H9 (cell line): ENCODE results near the gene PGK1. TPM values are rescaled to one million over a fixed set of nuclear protein-coding genes. Genes with fewer than 3 reads are reported as not detected.

Source experiments
- DNase-seq: peaks from one replicate; pipeline ENCODE4 v3.0.0-alpha.2; 2017
- H2AFZ ChIP-seq: one replicate; pipeline ENCODE4 v1.6.1; 2013; ENCODE audit warnings: mild to moderate bottlenecking, low read length, control low read depth, moderate library complexity
- H2AK5ac ChIP-seq: 2 replicates; pipeline ENCODE4 v1.6.1; 2013; ENCODE audit warnings: low read length, control low read depth, mixed read lengths; ENCODE audit not compliant: insufficient read length
- H2BK120ac ChIP-seq: one replicate; pipeline ENCODE4 v1.6.1; 2013; ENCODE audit warnings: low read depth, mild to moderate bottlenecking, low read length, control low read depth, inconsistent platforms; ENCODE audit not compliant: poor library complexity, severe bottlenecking
- H2BK12ac ChIP-seq: 2 replicates; pipeline ENCODE4 v1.6.1; 2013; ENCODE audit warnings: low read length, control low read depth, mixed read lengths, low read depth; ENCODE audit not compliant: insufficient read length
- H2BK15ac ChIP-seq: 2 replicates; pipeline ENCODE4 v1.6.1; 2013; ENCODE audit warnings: low read depth, low read length, control low read depth
- H2BK20ac ChIP-seq: one replicate; pipeline ENCODE4 v1.6.1; 2013; ENCODE audit warnings: low read depth, mild to moderate bottlenecking, low read length, control low read depth, inconsistent platforms; ENCODE audit not compliant: poor library complexity, severe bottlenecking
- H2BK5ac ChIP-seq: 2 replicates; pipeline ENCODE4 v1.6.1; 2013; ENCODE audit warnings: low read length, control low read depth, mixed read lengths; ENCODE audit not compliant: insufficient read length
- H3K14ac ChIP-seq: 2 replicates; pipeline ENCODE4 v1.6.1; 2013; ENCODE audit warnings: low read length, control low read depth; ENCODE audit not compliant: insufficient read depth
- H3K18ac ChIP-seq: 2 replicates; pipeline ENCODE4 v1.6.1; 2013; ENCODE audit warnings: low read depth, mild to moderate bottlenecking, mixed read lengths, low read length, control low read depth; ENCODE audit not compliant: insufficient read length
- H3K23ac ChIP-seq: 2 replicates; pipeline ENCODE4 v1.6.1; 2013; ENCODE audit warnings: low read length, control low read depth, mixed read lengths, low read depth; ENCODE audit not compliant: insufficient read length
- H3K23me2 ChIP-seq: 2 replicates; pipeline ENCODE4 v1.6.1; 2013; ENCODE audit warnings: low read depth, mild to moderate bottlenecking, mixed read lengths, low read length, control low read depth; ENCODE audit not compliant: insufficient read length, poor library complexity, severe bottlenecking
- H3K27ac ChIP-seq: 2 replicates; pipeline ENCODE4 v1.5.1; 2013; ENCODE audit warnings: low read length, control low read depth, mixed read lengths, low read depth; ENCODE audit not compliant: insufficient read length
- H3K27me3 ChIP-seq: 2 replicates; pipeline ENCODE4 v1.6.1; 2013; ENCODE audit warnings: low read length, control low read depth, inconsistent platforms; ENCODE audit not compliant: insufficient read depth
- H3K4ac ChIP-seq: 2 replicates; pipeline ENCODE4 v1.6.1; 2013; ENCODE audit warnings: low read depth, mild to moderate bottlenecking, control low read depth, inconsistent platforms, low read length, moderate library complexity
- H3K4me1 ChIP-seq: 2 replicates; pipeline ENCODE4 v1.6.1; 2013; ENCODE audit warnings: low read length, control low read depth, inconsistent platforms; ENCODE audit not compliant: insufficient read depth
- H3K4me2 ChIP-seq: 2 replicates; pipeline ENCODE4 v1.6.1; 2013; ENCODE audit warnings: low read length, control low read depth, mixed read lengths; ENCODE audit not compliant: insufficient read length, insufficient read depth
- H3K56ac ChIP-seq: 2 replicates; pipeline ENCODE4 v1.6.1; 2013; ENCODE audit warnings: low read depth, mild to moderate bottlenecking, mixed read lengths, low read length, control low read depth; ENCODE audit not compliant: insufficient read length
- H3K79me1 ChIP-seq: 2 replicates; pipeline ENCODE4 v1.6.1; 2013; ENCODE audit warnings: low read depth, mild to moderate bottlenecking, moderate library complexity, low read length, control low read depth, inconsistent platforms; ENCODE audit not compliant: insufficient read depth, poor library complexity, severe bottlenecking
- H3K79me2 ChIP-seq: 2 replicates; pipeline ENCODE4 v1.6.1; 2013; ENCODE audit warnings: low read length, control low read depth, inconsistent platforms; ENCODE audit not compliant: insufficient read depth
- H3K9ac ChIP-seq: 2 replicates; pipeline ENCODE4 v1.6.1; 2013; ENCODE audit warnings: low read length, control low read depth, mixed read lengths; ENCODE audit not compliant: insufficient read length; ENCODE audit errors: extremely low read depth
- H3K9me3 ChIP-seq: one replicate; pipeline ENCODE4 v1.6.1; 2013; ENCODE audit warnings: low read depth, low read length, inconsistent platforms; ENCODE audit not compliant: control insufficient read depth
- H3T11ph ChIP-seq: one replicate; pipeline ENCODE4 v1.6.1; 2013; ENCODE audit warnings: mild to moderate bottlenecking, low read length, control low read depth, inconsistent platforms
- H4K20me1 ChIP-seq: one replicate; pipeline ENCODE4 v1.6.1; 2013; ENCODE audit not compliant: control insufficient read depth, insufficient read length, insufficient read depth
- H4K5ac ChIP-seq: 2 replicates; pipeline ENCODE4 v1.6.1; 2013; ENCODE audit warnings: low read depth, mild to moderate bottlenecking, mixed read lengths, low read length, control low read depth; ENCODE audit not compliant: insufficient read length
- H4K8ac ChIP-seq: replicated peaks from 2 replicates; pipeline ENCODE4 v1.6.1; 2013; ENCODE audit warnings: low read length, control low read depth, mixed read lengths, low read depth; ENCODE audit not compliant: insufficient read length
- H4K91ac ChIP-seq: 2 replicates; pipeline ENCODE4 v1.6.1; 2013; ENCODE audit warnings: low read depth, mild to moderate bottlenecking, moderate library complexity, mixed read lengths, low read length, control low read depth; ENCODE audit not compliant: insufficient read length
- H3K27ac Mint-ChIP-seq, 3 experiments: 2 replicates in 2 of 3; 3 replicates in 1 of 3; pipeline ENCODE4 v1.8.0; 2020 to 2021; ENCODE audit warnings: mixed read lengths in 3 of 3, mild to moderate bottlenecking in 1 of 3, moderate library complexity in 1 of 3
- H3K27me3 Mint-ChIP-seq: 2 replicates; pipeline ENCODE4 v1.8.0; 2021; ENCODE audit warnings: low read depth, mild to moderate bottlenecking, moderate library complexity, mixed read lengths
- H3K36me3 Mint-ChIP-seq, 3 experiments: 2 replicates in 2 of 3; 3 replicates in 1 of 3; pipeline ENCODE4 v1.8.0; 2020 to 2021; ENCODE audit warnings: low read depth in 3 of 3, mixed read lengths in 3 of 3; ENCODE audit not compliant: insufficient read depth in 1 of 3
- H3K4me1 Mint-ChIP-seq, 2 experiments: 2 replicates each; pipeline ENCODE4 v1.8.0; 2020; ENCODE audit warnings: mixed read lengths in 2 of 2
- H3K4me3 Mint-ChIP-seq, 2 experiments: 2 replicates in 1 of 2; 3 replicates in 1 of 2; pipeline ENCODE4 v1.8.0; 2020 to 2021; ENCODE audit warnings: mild to moderate bottlenecking in 2 of 2, mixed read lengths in 2 of 2, moderate library complexity in 1 of 2
- H3K9me3 Mint-ChIP-seq, 2 experiments: 2 replicates in 1 of 2; 3 replicates in 1 of 2; pipeline ENCODE4 v1.8.0; 2020; ENCODE audit warnings: mild to moderate bottlenecking in 2 of 2, mixed read lengths in 2 of 2, moderate library complexity in 1 of 2
- CTCF ChIP-seq: fragments of 200-600 bp; sonication (generic); conservative IDR thresholded peaks from 3 replicates; pipeline ENCODE4 v1.8.0; 2021; ENCODE audit warnings: antibody characterized with exemption, mild to moderate bottlenecking
- total RNA-seq: library from RNA; stranded (reverse); gene quantifications from 2 replicates; pipeline ENCODE4 v1.2.1, GENCODE V29; 2021

Gene PGK1
- total RNA-seq, 1 experiment from 2014 or later, result 581 TPM

GRCh38 chrX:78063687-78064086 is 40.4 kb upstream of the PGK1 start:
- no peak overlapping the region for H2AK5ac ChIP-seq
- no peak overlapping the region for H4K91ac ChIP-seq
- Mint-ChIP-seq H3K36me3 (peaks cover 0 to 7% (median 0%) of the 10 kb centered on the region in 3 experiments; a peak in 4 of 7 replicates), H3K4me1 (no peaks in the 10 kb centered on the region), H3K27me3 (peaks cover 3% of the 10 kb centered on the region; the same call in 1 of the 2 replicates), H3K9me3 (peaks cover 68 to 72% of the 10 kb centered on the region in 2 experiments), H3K4me3 (no peak overlapping the region), H3K27ac (peak overlapping the region in 1 of 3 experiments; percentile 70; a peak in 1 of 7 replicates)
- no peak for DNase-seq
- no peaks in the 10 kb centered on the region for H3K4me1 ChIP-seq
- H3K14ac ChIP-seq, result no peak overlapping the region
- H3K23ac ChIP-seq, result no peak overlapping the region
- no peak overlapping the region for H4K5ac ChIP-seq
- H2BK5ac ChIP-seq, result no peak overlapping the region
- H3T11ph ChIP-seq, result no peak overlapping the region
- H2BK15ac ChIP-seq, result no peak overlapping the region
- no peaks in the 10 kb centered on the region for H3K27me3 ChIP-seq
- no peak overlapping the region for H2BK12ac ChIP-seq
- TF ChIP-seq CTCF, result no peak
- H3K79me1 ChIP-seq, result no peaks in the 10 kb centered on the region
- H4K8ac ChIP-seq, result no peak overlapping the region
- H3K23me2 ChIP-seq, result no peaks in the 10 kb centered on the region
- H2AFZ ChIP-seq, result no peak overlapping the region
- H4K20me1 ChIP-seq, result no peaks in the 10 kb centered on the region
- H3K56ac ChIP-seq, result no peak overlapping the region
- no peaks in the 10 kb centered on the region for H3K79me2 ChIP-seq
- peaks cover 64% of the 10 kb centered on the region for H3K9me3 ChIP-seq
- no peak overlapping the region for H3K4me2 ChIP-seq
- no peak overlapping the region for H2BK20ac ChIP-seq
- H3K4ac ChIP-seq, result no peak overlapping the region
- H3K9ac ChIP-seq, result no peak overlapping the region
- H3K27ac ChIP-seq, result no peak overlapping the region
- no peak overlapping the region for H3K18ac ChIP-seq
- H2BK120ac ChIP-seq, result no peak overlapping the region
